MCF 10A (cell line): Measurements from ENCODE around the gene NAV1. TPM values are rescaled to one million over a fixed set of nuclear protein-coding genes. Genes with fewer than 3 reads are reported as not detected.
A peak's percentile ranks its signal among the peaks of the same experiment; 100 is the strongest.

Experiments
- BruUV-seq: library from RNA; stranded (reverse); fragments of 400-500 nt; replicated peaks from 2 replicates; lab custom pipeline; 2021; lab: Mats Ljungman, UMichigan
- CTCF ChIA-PET: fragments of 300-600 bp; sonication (Branson Sonifier 250); formaldehyde crosslinking; extraction: SDS; loops from one replicate; lab custom pipeline; 2021; ENCODE audit warnings: antibody characterized with exemption, inconsistent platforms; lab: Yijun Ruan, JAX
- POLR2A ChIA-PET: fragments of 300-600, 350-650 bp; sonication (Branson Sonifier 250); formaldehyde crosslinking; extraction: SDS; loops from one replicate; lab custom pipeline; 2020; ENCODE audit warnings: antibody characterized with exemption, inconsistent platforms; lab: Yijun Ruan, JAX
- DNase-seq: peaks from one replicate; pipeline ENCODE4 v3.0.0-alpha.2; 2018; ENCODE audit not compliant: unreplicated experiment
- H3K27ac Mint-ChIP-seq: one replicate; pipeline ENCODE4 v1.8.0; 2022; ENCODE audit warnings: mild to moderate bottlenecking, low read depth, mixed read lengths; ENCODE audit not compliant: unreplicated experiment
- H3K27me3 Mint-ChIP-seq: one replicate; pipeline ENCODE4 v1.8.0; 2022; ENCODE audit warnings: mixed read lengths; ENCODE audit not compliant: insufficient read depth, unreplicated experiment
- H3K36me3 Mint-ChIP-seq: one replicate; pipeline ENCODE4 v1.8.0; 2022; ENCODE audit warnings: mild to moderate bottlenecking, moderate library complexity, mixed read lengths; ENCODE audit not compliant: insufficient read depth, unreplicated experiment
- H3K4me1 Mint-ChIP-seq: one replicate; pipeline ENCODE4 v1.8.0; 2022; ENCODE audit warnings: mixed read lengths; ENCODE audit not compliant: insufficient read depth, unreplicated experiment
- H3K4me3 Mint-ChIP-seq: one replicate; pipeline ENCODE4 v1.8.0; 2022; ENCODE audit warnings: mild to moderate bottlenecking, moderate library complexity, mixed read lengths; ENCODE audit not compliant: unreplicated experiment
- H3K9me3 Mint-ChIP-seq: one replicate; pipeline ENCODE4 v1.8.0; 2022; ENCODE audit warnings: mixed read lengths; ENCODE audit not compliant: unreplicated experiment
- intact Hi-C: fragments of 100-400 bp; cut with micrococcal nuclease; formaldehyde crosslinking; loops from 2 replicates; pipeline ENCODE4 v1.14.1; 2022
- total RNA-seq: library from RNA; stranded (reverse); gene quantifications from 2 replicates; pipeline ENCODE4 v1.2.3, GENCODE V29; 2022
- TF ChIP-seq, protein P1 (sequence below): fragments of 200-600 bp; IDR thresholded peaks from one replicate; pipeline ENCODE4 v1.8.0; 2022; ENCODE audit warnings: antibody characterized with exemption, mild to moderate bottlenecking; ENCODE audit not compliant: unreplicated experiment

The NAV1 gene
- total RNA-seq, 1 experiment from 2014 or later, result 34.9 TPM

DNA sequence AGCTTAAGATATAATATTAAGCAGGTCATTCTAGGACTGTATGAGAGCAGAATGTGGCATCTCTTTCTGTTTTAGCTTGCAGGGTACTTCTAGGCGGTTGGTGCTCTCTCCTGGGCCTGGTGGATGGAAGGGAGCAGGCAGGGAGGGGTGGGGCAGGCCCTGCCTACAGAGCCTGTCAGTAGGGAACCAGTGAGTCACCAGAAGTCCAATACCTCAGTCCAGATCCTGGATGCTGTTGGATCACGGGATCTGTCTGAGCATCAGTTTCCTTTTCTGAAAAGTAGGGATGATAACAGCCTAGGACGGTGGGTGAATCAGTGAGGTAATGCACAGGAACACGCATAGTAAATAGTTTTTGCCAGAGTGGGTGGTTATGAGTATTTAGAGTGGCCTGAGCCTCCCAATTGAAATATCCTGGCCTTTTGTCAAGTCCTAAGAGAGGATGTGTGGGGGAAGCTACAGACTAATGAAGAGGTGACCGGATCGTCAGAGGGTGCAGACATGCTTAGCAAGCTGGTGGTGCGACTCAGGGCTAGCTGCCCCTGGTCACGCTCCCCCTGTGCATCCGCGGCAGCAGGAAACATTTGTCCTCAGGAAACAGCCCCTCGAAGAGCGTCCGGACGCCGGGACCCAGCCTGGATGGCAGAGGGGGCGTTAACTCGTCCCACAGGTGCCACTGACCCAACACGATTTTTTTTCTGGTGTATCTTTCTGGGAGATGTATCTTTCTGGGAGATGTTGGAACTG, 23.9 kb downstream of the NAV1 start:
- intact Hi-C loops, result loop anchor here (1.0 kb wide), 1 partner anchor 30 kb away; no protein-coding TSS in a partner anchor
- Mint-ChIP-seq H3K9me3 (no peaks in the 10 kb centered on the region), H3K4me3 (no peak overlapping the region), H3K27ac (peak overlapping the region; percentile 65), H3K27me3 (no peaks in the 10 kb centered on the region), H3K36me3 (peaks cover 6% of the 10 kb centered on the region), H3K4me1 (peaks cover 51% of the 10 kb centered on the region)
- peak; percentile 69 for DNase-seq
- CTCF ChIA-PET, result interaction anchor here (0.6 to 17.3 kb wide), 13 partner anchors 11 to 335 kb away, joined by 3 to 779 read pairs (median 10); partner anchors contain the start of gene NAV1
- POLR2A ChIA-PET, result interaction anchor here (0.7 to 1.4 kb wide), 4 partner anchors 11 to 141 kb away, joined by 3 to 4 read pairs (median 3); no protein-coding TSS in a partner anchor
- TF ChIP-seq, protein P1, sequence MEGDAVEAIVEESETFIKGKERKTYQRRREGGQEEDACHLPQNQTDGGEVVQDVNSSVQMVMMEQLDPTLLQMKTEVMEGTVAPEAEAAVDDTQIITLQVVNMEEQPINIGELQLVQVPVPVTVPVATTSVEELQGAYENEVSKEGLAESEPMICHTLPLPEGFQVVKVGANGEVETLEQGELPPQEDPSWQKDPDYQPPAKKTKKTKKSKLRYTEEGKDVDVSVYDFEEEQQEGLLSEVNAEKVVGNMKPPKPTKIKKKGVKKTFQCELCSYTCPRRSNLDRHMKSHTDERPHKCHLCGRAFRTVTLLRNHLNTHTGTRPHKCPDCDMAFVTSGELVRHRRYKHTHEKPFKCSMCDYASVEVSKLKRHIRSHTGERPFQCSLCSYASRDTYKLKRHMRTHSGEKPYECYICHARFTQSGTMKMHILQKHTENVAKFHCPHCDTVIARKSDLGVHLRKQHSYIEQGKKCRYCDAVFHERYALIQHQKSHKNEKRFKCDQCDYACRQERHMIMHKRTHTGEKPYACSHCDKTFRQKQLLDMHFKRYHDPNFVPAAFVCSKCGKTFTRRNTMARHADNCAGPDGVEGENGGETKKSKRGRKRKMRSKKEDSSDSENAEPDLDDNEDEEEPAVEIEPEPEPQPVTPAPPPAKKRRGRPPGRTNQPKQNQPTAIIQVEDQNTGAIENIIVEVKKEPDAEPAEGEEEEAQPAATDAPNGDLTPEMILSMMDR, result no peak
- TSS peak; percentile 62 for BruUV-seq

DNA sequence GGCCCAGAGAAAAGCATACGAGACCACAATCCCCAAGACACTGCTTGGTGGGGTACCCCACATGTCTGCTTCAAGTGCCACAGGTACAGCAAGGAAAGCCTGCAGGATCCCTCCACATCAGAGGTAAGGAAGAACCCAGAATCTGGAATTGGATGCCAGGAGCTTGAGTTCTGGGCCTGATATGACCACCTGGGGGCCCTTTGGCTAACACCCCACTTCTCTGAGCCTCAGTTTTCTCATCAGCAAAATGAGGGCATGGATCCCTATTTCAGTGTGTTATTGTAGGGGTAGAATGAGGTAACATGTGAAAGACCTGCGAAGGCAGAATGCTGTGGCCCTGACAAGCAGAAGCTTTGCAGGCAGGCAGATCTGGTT, 24.5 kb downstream of the NAV1 start:
- POLR2A ChIA-PET, result interaction anchor here (0.7 kb wide), 1 partner anchor 30 kb away, joined by 3 read pairs; no protein-coding TSS in a partner anchor
- Mint-ChIP-seq H3K4me1 (peaks cover 48% of the 10 kb centered on the region), H3K9me3 (no peaks in the 10 kb centered on the region), H3K27ac (peak overlapping the region; percentile 65), H3K27me3 (no peaks in the 10 kb centered on the region), H3K4me3 (no peak overlapping the region), H3K36me3 (peaks cover 6% of the 10 kb centered on the region)
- CTCF ChIA-PET, result interaction anchor here (0.5 to 17.3 kb wide), 6 partner anchors 27 to 227 kb away, joined by 3 to 779 read pairs (median 102); partner anchors contain the start of gene NAV1
- TF ChIP-seq, protein P1, result no peak
- intact Hi-C loops, result no loop called here
- BruUV-seq, result no TSS peak
- DNase-seq, result no peak

DNA sequence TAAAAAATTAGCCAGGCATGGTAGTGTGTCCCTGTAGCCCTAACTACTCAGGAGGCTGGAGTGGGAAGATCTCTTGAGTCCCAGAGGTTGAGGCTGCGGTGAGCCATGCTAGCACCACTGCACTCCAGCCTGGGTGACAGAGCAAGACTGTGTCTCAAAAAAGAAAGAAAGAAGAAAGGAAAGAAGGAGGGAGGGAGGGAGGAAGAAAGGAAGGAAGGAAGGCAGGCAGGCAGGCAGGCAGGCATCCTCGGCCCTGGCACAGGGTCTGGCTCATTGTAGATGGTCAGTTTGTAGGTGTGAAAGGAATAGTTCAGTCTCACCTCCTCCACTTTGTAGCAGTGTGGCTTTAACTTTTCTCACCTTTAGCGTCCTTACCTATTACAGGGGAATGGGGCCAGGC, 25.0 kb downstream of the NAV1 start:
- H3K27me3 Mint-ChIP-seq, result no peaks in the 10 kb centered on the region

More for the DNA sequence above, 25.0 kb downstream of the NAV1 start:
- POLR2A ChIA-PET, result interaction anchor here (0.7 to 1.1 kb wide), 4 partner anchors 9 to 71 kb away, joined by 3 to 4 read pairs (median 3); no protein-coding TSS in a partner anchor
- H3K9me3 Mint-ChIP-seq, result no peaks in the 10 kb centered on the region
- CTCF ChIA-PET, result interaction anchor here (0.5 to 17.3 kb wide), 6 partner anchors 10 to 226 kb away, joined by 3 to 779 read pairs (median 4); no protein-coding TSS in a partner anchor
- no peak for DNase-seq
- TF ChIP-seq, protein P1, result no peak
- no peak overlapping the region for H3K27ac Mint-ChIP-seq
- H3K36me3 Mint-ChIP-seq, result peaks cover 6% of the 10 kb centered on the region
- BruUV-seq, result no TSS peak
- H3K4me1 Mint-ChIP-seq, result peaks cover 48% of the 10 kb centered on the region
- H3K4me3 Mint-ChIP-seq, result no peak overlapping the region
- intact Hi-C loops, result no loop called here
